Activated CD8-positive, alpha-beta memory T cell treated with anti-CD3 and anti-CD28 coated beads, Interleukin-2, amount 50 U/mL, for 24 hours (primary cell): ENCODE data around the gene TDRD6.

Source experiments
- DNase-seq: peaks from one replicate; pipeline ENCODE4 v3.0.0-alpha.2; 2020; ENCODE audit errors: extremely low read depth

Gene TDRD6

GRCh38 chr6:46677314-46677654 lies 10.4 kb upstream of the TDRD6 start:
- no peak for DNase-seq

- no peak for DNase-seq
Observed at GRCh38 chr6:46684771-46685170, 2.9 kb upstream of the TDRD6 start.

- DNase-seq: no peak
Observed at GRCh38 chr6:46688117-46688965, 656 bp downstream of the TDRD6 start.

GRCh38 chr6:46688966-46689335 lies 1.3 kb downstream of the TDRD6 start:
- DNase-seq: no peak

GRCh38 chr6:46689657-46690056 lies 2.0 kb downstream of the TDRD6 start:
- no peak for DNase-seq

GRCh38 chr6:46690141-46690755 lies 2.6 kb downstream of the TDRD6 start:
- DNase-seq: no peak

GRCh38 chr6:46690911-46691451 lies 3.3 kb downstream of the TDRD6 start:
- no peak for DNase-seq

- DNase-seq: no peak
Observed at GRCh38 chr6:46699970-46700369, 12.3 kb downstream of the TDRD6 start.

- no peak for DNase-seq
Observed at GRCh38 chr6:46704562-46704961, 16.9 kb downstream of the TDRD6 start.

- no peak for DNase-seq
Observed at GRCh38 chr6:46706464-46706863, 18.8 kb downstream of the TDRD6 start.

- no peak for DNase-seq
Observed at GRCh38 chr6:46711491-46711890, 23.8 kb downstream of the TDRD6 start.

- DNase-seq: no peak
Observed at GRCh38 chr6:46715141-46715540, 27.5 kb downstream of the TDRD6 start.

GRCh38 chr6:46719099-46719498 lies 31.4 kb downstream of the TDRD6 start:
- DNase-seq: no peak

GRCh38 chr6:46720401-46720800 lies 32.7 kb downstream of the TDRD6 start:
- no peak for DNase-seq

- DNase-seq: no peak
Observed at GRCh38 chr6:46729787-46730326, 42.2 kb downstream of the TDRD6 start.

- DNase-seq: no peak
Observed at GRCh38 chr6:46730921-46731461, 43.3 kb downstream of the TDRD6 start.

- no peak for DNase-seq
Observed at GRCh38 chr6:46733341-46733801, 45.7 kb downstream of the TDRD6 start.

- no peak for DNase-seq
Observed at GRCh38 chr6:46734867-46735719, 47.4 kb downstream of the TDRD6 start, which contains the start of gene PLA2G7. TSS of gene PLA2G7 (minus strand) at chr6:46735375. CDS start at chr6:46722891, 12,484 bp downstream.

GRCh38 chr6:46735720-46736031 lies 48.0 kb downstream of the TDRD6 start:
- no peak for DNase-seq

- DNase-seq: no peak
Observed at GRCh38 chr6:46736906-46737305, 49.2 kb downstream of the TDRD6 start.

GRCh38 chr6:46741482-46741881 lies 53.8 kb downstream of the TDRD6 start:
- no peak for DNase-seq

- no peak for DNase-seq
Observed at GRCh38 chr6:46741910-46742309, 54.2 kb downstream of the TDRD6 start.
